Activated B cell treated with CpG ODN at 0.5 μM for 24 hours (primary cell): ENCODE results near the gene SEMA5A. TPM values are rescaled to one million over a fixed set of nuclear protein-coding genes. Genes with fewer than 3 reads are reported as not detected.

Source experiments
- ATAC-seq: fragments of 200-7000 bp; cut with Tn5 transposase; one replicate; pipeline ENCODE4 v1.10.0; 2021; ENCODE audit warnings: low read depth, mild to moderate bottlenecking, moderate library complexity
- CTCF ChIA-PET: fragments of 350-600 bp; sonication (Branson Sonifier 250); formaldehyde crosslinking; loops from one replicate; lab custom pipeline; 2021; ENCODE audit warnings: antibody characterized with exemption; lab: Charles Lee
- POLR2A ChIA-PET: fragments of 350-600 bp; sonication (Branson Sonifier 250); formaldehyde crosslinking; loops from one replicate; lab custom pipeline; 2021; ENCODE audit warnings: antibody characterized with exemption; lab: Charles Lee
- DNase-seq: peaks from one replicate; pipeline ENCODE4 v3.0.0; 2022
- H3K27ac Mint-ChIP-seq: one replicate; pipeline ENCODE4 v1.8.0; 2020; ENCODE audit warnings: mixed read lengths
- H3K27me3 Mint-ChIP-seq: one replicate; pipeline ENCODE4 v1.8.0; 2021; ENCODE audit warnings: mixed read lengths
- H3K36me3 Mint-ChIP-seq: one replicate; pipeline ENCODE4 v1.8.0; 2021; ENCODE audit warnings: low read depth, mixed read lengths
- H3K4me1 Mint-ChIP-seq: one replicate; pipeline ENCODE4 v1.8.0; 2021; ENCODE audit warnings: mixed read lengths
- H3K4me3 Mint-ChIP-seq: one replicate; pipeline ENCODE4 v1.8.0; 2020; ENCODE audit warnings: mild to moderate bottlenecking, mixed read lengths
- H3K9me3 Mint-ChIP-seq: one replicate; pipeline ENCODE4 v1.8.0; 2020; ENCODE audit warnings: mixed read lengths
- CTCF ChIP-seq: fragments of 200-600 bp; IDR thresholded peaks from one replicate; pipeline ENCODE4 v1.8.0; 2022; ENCODE audit warnings: antibody characterized with exemption, mild to moderate bottlenecking
- intact Hi-C: fragments of 100-400 bp; cut with micrococcal nuclease; formaldehyde crosslinking; loops from one replicate; pipeline ENCODE4 v1.15.1; 2024
- total RNA-seq: library from RNA; stranded (reverse); gene quantifications from 2 replicates; pipeline ENCODE4 v1.2.3, GENCODE V29; 2022

Gene SEMA5A
- total RNA-seq, 1 donor from 2014 or later = not detected

GRCh38 chr5:9524941-9525340 is 20.9 kb downstream of the SEMA5A start:
- Mint-ChIP-seq H3K36me3 (no peaks in the 10 kb centered on the region), H3K9me3 (no peaks in the 10 kb centered on the region), H3K4me3 (no peak overlapping the region), H3K27me3 (no peaks in the 10 kb centered on the region), H3K27ac (no peak overlapping the region), H3K4me1 (no peaks in the 10 kb centered on the region)
- no peak for DNase-seq
- ATAC-seq = no peak
- TF ChIP-seq CTCF = no peak
- ChIA-PET POLR2A (no interaction called here), CTCF (no interaction called here)
- intact Hi-C loops = no loop called here

- CTCF ChIA-PET = no interaction called here
Observed at GRCh38 chr5:9523090-9523823, 22.6 kb downstream of the SEMA5A start.

GRCh38 chr5:9519537-9519936 is 26.3 kb downstream of the SEMA5A start:
- ChIA-PET CTCF (no interaction called here), POLR2A (no interaction called here)
- no peaks in the 10 kb centered on the region for H3K27me3 Mint-ChIP-seq
- no peaks in the 10 kb centered on the region for H3K9me3 Mint-ChIP-seq
- H3K27ac Mint-ChIP-seq = no peak overlapping the region
- intact Hi-C loops = no loop called here
- DNase-seq (no peak), ATAC-seq (no peak)
- no peaks in the 10 kb centered on the region for H3K4me1 Mint-ChIP-seq
- TF ChIP-seq CTCF = no peak
- H3K4me3 Mint-ChIP-seq = no peak overlapping the region
- no peaks in the 10 kb centered on the region for H3K36me3 Mint-ChIP-seq

More at GRCh38 chr5:9523090-9523823, 22.6 kb downstream of the SEMA5A start:
- H3K27me3 Mint-ChIP-seq = no peaks in the 10 kb centered on the region
- POLR2A ChIA-PET = no interaction called here
- H3K9me3 Mint-ChIP-seq = no peaks in the 10 kb centered on the region
- intact Hi-C loops = no loop called here
- H3K27ac Mint-ChIP-seq = no peak overlapping the region
- no peaks in the 10 kb centered on the region for H3K4me1 Mint-ChIP-seq
- ATAC-seq (no peak), DNase-seq (no peak)
- no peak overlapping the region for H3K4me3 Mint-ChIP-seq
- no peaks in the 10 kb centered on the region for H3K36me3 Mint-ChIP-seq
- TF ChIP-seq CTCF = no peak

GRCh38 chr5:9516591-9516990 is 29.3 kb downstream of the SEMA5A start:
- intact Hi-C loops = no loop called here
- POLR2A ChIA-PET = no interaction called here
- no peaks in the 10 kb centered on the region for H3K9me3 Mint-ChIP-seq
- no peak for ATAC-seq
- H3K27me3 Mint-ChIP-seq = no peaks in the 10 kb centered on the region
- no peak overlapping the region for H3K27ac Mint-ChIP-seq
- no peak for DNase-seq
- no peaks in the 10 kb centered on the region for H3K4me1 Mint-ChIP-seq
- H3K4me3 Mint-ChIP-seq = no peak overlapping the region
- no peaks in the 10 kb centered on the region for H3K36me3 Mint-ChIP-seq
- CTCF ChIA-PET = no interaction called here
- TF ChIP-seq CTCF = no peak

GRCh38 chr5:9515436-9515835 is 30.4 kb downstream of the SEMA5A start:
- ATAC-seq (no peak), DNase-seq (no peak)
- H3K27ac Mint-ChIP-seq = no peak overlapping the region
- intact Hi-C loops = no loop called here
- no peaks in the 10 kb centered on the region for H3K4me1 Mint-ChIP-seq
- H3K36me3 Mint-ChIP-seq = no peaks in the 10 kb centered on the region
- TF ChIP-seq CTCF = no peak
- ChIA-PET POLR2A (no interaction called here), CTCF (no interaction called here)
- no peak overlapping the region for H3K4me3 Mint-ChIP-seq
- H3K27me3 Mint-ChIP-seq = no peaks in the 10 kb centered on the region
- H3K9me3 Mint-ChIP-seq = no peaks in the 10 kb centered on the region
